GM06990 (cell line): ENCODE data around the gene TLL1.

Experiments
- DNase-seq: peaks from one replicate; pipeline ENCODE4 v3.0.0-alpha.2; 2011; ENCODE audit not compliant: insufficient read length; ENCODE audit errors: extremely low read depth
- H3K27me3 ChIP-seq: replicated peaks from 2 replicates; pipeline ENCODE4 v1.6.0; 2011; ENCODE audit warnings: low read length; ENCODE audit not compliant: control insufficient read depth, insufficient read depth
- H3K36me3 ChIP-seq: 2 replicates; pipeline ENCODE4 v1.5.1; 2011; ENCODE audit warnings: low read length; ENCODE audit not compliant: control insufficient read depth, insufficient read depth
- H3K4me3 ChIP-seq: replicated peaks from 2 replicates; pipeline ENCODE4 v1.5.1; 2011; ENCODE audit warnings: low read depth, mild to moderate bottlenecking, control low read depth, low read length
- TF ChIP-seq, protein P1 (sequence below): IDR thresholded peaks from 2 replicates; pipeline ENCODE4 v1.5.1; 2011; ENCODE audit warnings: low read length, control low read depth, mild to moderate bottlenecking, inconsistent platforms; ENCODE audit not compliant: insufficient read depth, poor library complexity, severe bottlenecking

The TLL1 gene

GRCh38 chr4:166134285-166134684 is 261.2 kb downstream of the TLL1 start:
- DNase-seq, result peak; percentile 1
- Histone ChIP-seq H3K36me3 (no peaks in the 10 kb centered on the region), H3K27me3 (no peaks in the 10 kb centered on the region), H3K4me3 (no peak overlapping the region)
- TF ChIP-seq, protein P1, sequence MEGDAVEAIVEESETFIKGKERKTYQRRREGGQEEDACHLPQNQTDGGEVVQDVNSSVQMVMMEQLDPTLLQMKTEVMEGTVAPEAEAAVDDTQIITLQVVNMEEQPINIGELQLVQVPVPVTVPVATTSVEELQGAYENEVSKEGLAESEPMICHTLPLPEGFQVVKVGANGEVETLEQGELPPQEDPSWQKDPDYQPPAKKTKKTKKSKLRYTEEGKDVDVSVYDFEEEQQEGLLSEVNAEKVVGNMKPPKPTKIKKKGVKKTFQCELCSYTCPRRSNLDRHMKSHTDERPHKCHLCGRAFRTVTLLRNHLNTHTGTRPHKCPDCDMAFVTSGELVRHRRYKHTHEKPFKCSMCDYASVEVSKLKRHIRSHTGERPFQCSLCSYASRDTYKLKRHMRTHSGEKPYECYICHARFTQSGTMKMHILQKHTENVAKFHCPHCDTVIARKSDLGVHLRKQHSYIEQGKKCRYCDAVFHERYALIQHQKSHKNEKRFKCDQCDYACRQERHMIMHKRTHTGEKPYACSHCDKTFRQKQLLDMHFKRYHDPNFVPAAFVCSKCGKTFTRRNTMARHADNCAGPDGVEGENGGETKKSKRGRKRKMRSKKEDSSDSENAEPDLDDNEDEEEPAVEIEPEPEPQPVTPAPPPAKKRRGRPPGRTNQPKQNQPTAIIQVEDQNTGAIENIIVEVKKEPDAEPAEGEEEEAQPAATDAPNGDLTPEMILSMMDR, result no peak

GRCh38 chr4:166140951-166141350 is 267.9 kb downstream of the TLL1 start:
- no peaks in the 10 kb centered on the region for H3K27me3 ChIP-seq
- H3K4me3 ChIP-seq, result no peak overlapping the region
- no peak for DNase-seq
- TF ChIP-seq, protein P1, result no peak
- no peaks in the 10 kb centered on the region for H3K36me3 ChIP-seq

- no peak for DNase-seq
- Histone ChIP-seq H3K4me3 (no peak overlapping the region), H3K36me3 (no peaks in the 10 kb centered on the region), H3K27me3 (no peaks in the 10 kb centered on the region)
- TF ChIP-seq, protein P1, result no peak
Observed at GRCh38 chr4:166143227-166143626, 270.2 kb downstream of the TLL1 start.

DNA sequence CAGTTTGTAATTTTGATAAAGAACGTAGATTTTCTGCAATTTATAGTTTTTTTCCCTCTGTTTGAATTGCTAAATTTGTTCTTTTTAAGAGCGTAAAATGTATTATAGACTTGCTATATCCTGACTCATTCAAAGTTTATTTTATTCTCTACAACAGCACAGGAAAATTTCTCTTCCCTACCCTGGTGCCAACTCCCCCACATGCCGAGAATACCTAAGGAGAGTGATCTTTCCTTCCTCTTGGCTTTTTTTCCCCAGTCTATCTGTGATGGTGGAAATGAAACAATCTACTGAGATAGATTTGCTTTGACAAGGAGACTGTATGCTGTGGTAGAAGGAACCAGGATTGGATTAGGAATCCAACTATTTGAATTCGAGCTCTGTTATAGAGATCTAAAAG is 271.6 kb downstream of the TLL1 start:
- Histone ChIP-seq H3K36me3 (no peaks in the 10 kb centered on the region), H3K4me3 (no peak overlapping the region), H3K27me3 (no peaks in the 10 kb centered on the region)
- TF ChIP-seq, protein P1, result no peak
- no peak for DNase-seq

DNA sequence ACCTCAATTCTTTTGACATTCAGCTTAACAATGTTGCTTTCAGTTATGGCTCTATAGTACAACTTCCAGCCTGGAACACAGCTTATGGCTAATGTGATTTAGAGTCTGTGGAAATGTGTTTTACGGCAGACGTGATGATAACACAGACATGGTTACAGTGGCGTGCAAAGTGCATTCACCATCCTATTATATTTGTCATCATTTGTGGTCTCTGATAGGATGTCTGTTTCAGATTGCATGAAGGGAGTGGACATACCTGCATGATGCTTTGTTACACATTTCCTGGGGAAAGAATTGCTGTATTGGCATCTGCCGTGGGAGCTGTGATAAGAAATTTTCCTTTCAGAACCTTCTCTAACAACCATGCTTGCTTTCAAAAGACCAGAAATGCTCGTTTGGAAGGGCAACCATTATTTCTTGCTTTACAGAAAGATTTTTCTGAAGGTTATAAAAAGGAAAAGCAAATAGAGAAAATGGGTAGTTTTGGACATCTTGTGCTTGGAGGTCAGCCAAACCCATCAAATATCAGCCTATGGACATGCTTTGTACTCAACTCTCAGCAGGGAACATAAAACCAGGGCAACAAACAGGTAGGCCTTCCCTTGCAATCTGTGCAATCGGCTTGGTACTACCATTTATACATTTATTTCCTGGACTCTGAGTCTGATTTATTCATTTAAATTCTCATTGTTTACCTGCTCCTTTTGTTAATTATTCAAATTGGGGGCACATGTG is 273.9 kb downstream of the TLL1 start:
- Histone ChIP-seq H3K36me3 (no peaks in the 10 kb centered on the region), H3K27me3 (no peaks in the 10 kb centered on the region), H3K4me3 (no peak overlapping the region)
- TF ChIP-seq, protein P1, result no peak
- no peak for DNase-seq
